Measurements from ENCODE around the gene FANCE. TPM values are rescaled to one million over a fixed set of nuclear protein-coding genes. Genes with fewer than 3 reads are reported as not detected.

Gene FANCE
- total RNA-seq, 1 experiment from 2014 or later, result 16.1 TPM

DNA sequence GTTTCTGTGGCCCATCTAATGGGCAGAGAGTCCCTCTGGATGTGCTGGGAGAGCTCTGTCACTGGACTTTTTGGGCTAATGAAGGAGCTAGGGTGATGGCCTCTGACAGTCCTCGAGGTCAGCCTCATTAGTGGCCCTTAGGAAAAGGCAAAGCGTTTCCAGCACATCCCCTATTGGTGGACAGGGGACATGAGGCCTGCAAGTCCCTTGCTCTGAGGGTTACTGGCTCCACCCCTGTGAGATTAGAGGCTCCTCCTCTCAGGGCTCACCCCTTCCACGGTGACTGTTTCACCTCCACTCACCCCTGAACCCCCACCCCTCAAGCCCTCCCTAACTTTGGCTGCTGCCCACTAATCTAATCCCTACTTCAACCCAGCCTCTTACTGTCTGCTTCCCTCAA, 12.8 kb upstream of the FANCE start:
- H3K9me2 ChIP-seq (ENCODE audit: insufficient read depth), result no peaks in the 10 kb centered on the region
- ChIA-PET POLR2A (no interaction called here), CTCF (no interaction called here), RAD21 (ENCODE audit: low non-redundant PET in 1 of 2, low total read pairs in 2 of 2, uncharacterized antibody in 2 of 2, unreplicated experiment in 2 of 2) (no interaction called here)
- TF ChIP-seq TCF7L2 (IDR thresholded peaks at IDR 0.05; ENCODE audit: borderline replicate concordance, extremely low read depth, insufficient read depth, insufficient read length), result no peak
- TF ChIP-seq, protein P1, sequence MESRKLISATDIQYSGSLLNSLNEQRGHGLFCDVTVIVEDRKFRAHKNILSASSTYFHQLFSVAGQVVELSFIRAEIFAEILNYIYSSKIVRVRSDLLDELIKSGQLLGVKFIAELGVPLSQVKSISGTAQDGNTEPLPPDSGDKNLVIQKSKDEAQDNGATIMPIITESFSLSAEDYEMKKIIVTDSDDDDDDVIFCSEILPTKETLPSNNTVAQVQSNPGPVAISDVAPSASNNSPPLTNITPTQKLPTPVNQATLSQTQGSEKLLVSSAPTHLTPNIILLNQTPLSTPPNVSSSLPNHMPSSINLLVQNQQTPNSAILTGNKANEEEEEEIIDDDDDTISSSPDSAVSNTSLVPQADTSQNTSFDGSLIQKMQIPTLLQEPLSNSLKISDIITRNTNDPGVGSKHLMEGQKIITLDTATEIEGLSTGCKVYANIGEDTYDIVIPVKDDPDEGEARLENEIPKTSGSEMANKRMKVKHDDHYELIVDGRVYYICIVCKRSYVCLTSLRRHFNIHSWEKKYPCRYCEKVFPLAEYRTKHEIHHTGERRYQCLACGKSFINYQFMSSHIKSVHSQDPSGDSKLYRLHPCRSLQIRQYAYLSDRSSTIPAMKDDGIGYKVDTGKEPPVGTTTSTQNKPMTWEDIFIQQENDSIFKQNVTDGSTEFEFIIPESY (IDR thresholded peaks at IDR 0.05; ENCODE audit: extremely low read depth, insufficient replicate concordance, low read length), result no peak
- no peak for TF ChIP-seq CBX3 (IDR thresholded peaks at IDR 0.05; ENCODE audit: low read depth)
- TF ChIP-seq ELF1 (IDR thresholded peaks at IDR 0.05; ENCODE audit: borderline replicate concordance, low read depth), result no peak
- no peak for TF ChIP-seq FOSL1 (IDR thresholded peaks at IDR 0.05; ENCODE audit: low read depth)
- TF ChIP-seq, protein P2, sequence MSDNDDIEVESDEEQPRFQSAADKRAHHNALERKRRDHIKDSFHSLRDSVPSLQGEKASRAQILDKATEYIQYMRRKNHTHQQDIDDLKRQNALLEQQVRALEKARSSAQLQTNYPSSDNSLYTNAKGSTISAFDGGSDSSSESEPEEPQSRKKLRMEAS (IDR thresholded peaks at IDR 0.05), result no peak
- TF ChIP-seq, protein P3, sequence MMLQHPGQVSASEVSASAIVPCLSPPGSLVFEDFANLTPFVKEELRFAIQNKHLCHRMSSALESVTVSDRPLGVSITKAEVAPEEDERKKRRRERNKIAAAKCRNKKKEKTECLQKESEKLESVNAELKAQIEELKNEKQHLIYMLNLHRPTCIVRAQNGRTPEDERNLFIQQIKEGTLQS (IDR thresholded peaks at IDR 0.05), result no peak
- no peak for TF ChIP-seq YY1 (IDR thresholded peaks at IDR 0.05; ENCODE audit: extremely low read depth, insufficient replicate concordance, low read depth, low read length)
- TF ChIP-seq, protein P4, sequence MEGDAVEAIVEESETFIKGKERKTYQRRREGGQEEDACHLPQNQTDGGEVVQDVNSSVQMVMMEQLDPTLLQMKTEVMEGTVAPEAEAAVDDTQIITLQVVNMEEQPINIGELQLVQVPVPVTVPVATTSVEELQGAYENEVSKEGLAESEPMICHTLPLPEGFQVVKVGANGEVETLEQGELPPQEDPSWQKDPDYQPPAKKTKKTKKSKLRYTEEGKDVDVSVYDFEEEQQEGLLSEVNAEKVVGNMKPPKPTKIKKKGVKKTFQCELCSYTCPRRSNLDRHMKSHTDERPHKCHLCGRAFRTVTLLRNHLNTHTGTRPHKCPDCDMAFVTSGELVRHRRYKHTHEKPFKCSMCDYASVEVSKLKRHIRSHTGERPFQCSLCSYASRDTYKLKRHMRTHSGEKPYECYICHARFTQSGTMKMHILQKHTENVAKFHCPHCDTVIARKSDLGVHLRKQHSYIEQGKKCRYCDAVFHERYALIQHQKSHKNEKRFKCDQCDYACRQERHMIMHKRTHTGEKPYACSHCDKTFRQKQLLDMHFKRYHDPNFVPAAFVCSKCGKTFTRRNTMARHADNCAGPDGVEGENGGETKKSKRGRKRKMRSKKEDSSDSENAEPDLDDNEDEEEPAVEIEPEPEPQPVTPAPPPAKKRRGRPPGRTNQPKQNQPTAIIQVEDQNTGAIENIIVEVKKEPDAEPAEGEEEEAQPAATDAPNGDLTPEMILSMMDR (IDR thresholded peaks at IDR 0.05 in 2 of 3, conservative IDR thresholded peaks at IDR 0.05 in 1 of 3; ENCODE audit: borderline replicate concordance in 1 of 3, insufficient read depth in 1 of 3, low read depth in 2 of 3, low read length in 2 of 3), result no peak
- no peak for TF ChIP-seq SP1 (IDR thresholded peaks at IDR 0.05; ENCODE audit: low read depth)
- no peak for TF ChIP-seq POLR2AphosphoS5 (IDR thresholded peaks at IDR 0.05; ENCODE audit: low read depth, low read length)
- TF ChIP-seq CEBPB (IDR thresholded peaks at IDR 0.05; ENCODE audit: low read depth), result no peak
- TF ChIP-seq SRF (IDR thresholded peaks at IDR 0.05; ENCODE audit: low read depth), result no peak
- TF ChIP-seq RAD21 (IDR thresholded peaks at IDR 0.05; ENCODE audit: low read depth), result no peak
- TF ChIP-seq EZH2phosphoT487 (IDR thresholded peaks at IDR 0.05; ENCODE audit: borderline replicate concordance), result no peak
- TF ChIP-seq SIN3A (IDR thresholded peaks at IDR 0.05; ENCODE audit: low read depth), result no peak
- TF ChIP-seq POLR2A (IDR thresholded peaks at IDR 0.05; ENCODE audit: borderline replicate concordance, extremely low read depth, insufficient read depth, insufficient read length), result no peak
- TF ChIP-seq JUND (IDR thresholded peaks at IDR 0.05), result no peak
- TF ChIP-seq EGR1 (IDR thresholded peaks at IDR 0.05; ENCODE audit: low read depth), result no peak
- no peaks in the 10 kb centered on the region for H4K20me1 ChIP-seq (ENCODE audit: insufficient read depth)
- H3K4me2 ChIP-seq (ENCODE audit: low read length), result no peak overlapping the region
- no peaks in the 10 kb centered on the region for H3K9me3 ChIP-seq (ENCODE audit: control insufficient read depth in 1 of 2, insufficient read depth in 1 of 2, low read depth in 1 of 2, low read length in 2 of 2)
- H3K79me2 ChIP-seq (ENCODE audit: insufficient read depth, low read length), result no peaks in the 10 kb centered on the region
- no TSS peak for BruUV-seq (replicated peaks)
- H3K4me3 ChIP-seq (replicated peaks in 1 of 2; ENCODE audit: low read depth in 1 of 2, low read length in 2 of 2), result no peak overlapping the region
- no peaks in the 10 kb centered on the region; a peak in 1 of 4 replicates for H3K4me1 ChIP-seq (ENCODE audit: control insufficient read depth in 1 of 2, insufficient read depth in 2 of 2, low read length in 2 of 2)
- H3K9ac ChIP-seq (ENCODE audit: low read length), result no peak overlapping the region
- H2AFZ ChIP-seq (ENCODE audit: low read depth, low read length, poor library complexity, severe bottlenecking), result no peak overlapping the region
- H3K36me3 ChIP-seq (ENCODE audit: control insufficient read depth in 1 of 2, insufficient read depth in 2 of 2, low read length in 2 of 2), result no peaks in the 10 kb centered on the region
- ATAC-seq (peak; percentile 68), DNase-seq (ENCODE audit: low read depth, low spot score) (no peak)
- no peaks in the 10 kb centered on the region for H3K27me3 ChIP-seq (ENCODE audit: insufficient read depth, low read length)
- no peak overlapping the region for H3K27ac ChIP-seq (ENCODE audit: low read depth, low read length)
- intact Hi-C loops (cut with micrococcal nuclease), result no loop called here

Data from HCT116 (cell line).